ENCODE data around the gene HMGXB3.

The HMGXB3 gene, protein sequence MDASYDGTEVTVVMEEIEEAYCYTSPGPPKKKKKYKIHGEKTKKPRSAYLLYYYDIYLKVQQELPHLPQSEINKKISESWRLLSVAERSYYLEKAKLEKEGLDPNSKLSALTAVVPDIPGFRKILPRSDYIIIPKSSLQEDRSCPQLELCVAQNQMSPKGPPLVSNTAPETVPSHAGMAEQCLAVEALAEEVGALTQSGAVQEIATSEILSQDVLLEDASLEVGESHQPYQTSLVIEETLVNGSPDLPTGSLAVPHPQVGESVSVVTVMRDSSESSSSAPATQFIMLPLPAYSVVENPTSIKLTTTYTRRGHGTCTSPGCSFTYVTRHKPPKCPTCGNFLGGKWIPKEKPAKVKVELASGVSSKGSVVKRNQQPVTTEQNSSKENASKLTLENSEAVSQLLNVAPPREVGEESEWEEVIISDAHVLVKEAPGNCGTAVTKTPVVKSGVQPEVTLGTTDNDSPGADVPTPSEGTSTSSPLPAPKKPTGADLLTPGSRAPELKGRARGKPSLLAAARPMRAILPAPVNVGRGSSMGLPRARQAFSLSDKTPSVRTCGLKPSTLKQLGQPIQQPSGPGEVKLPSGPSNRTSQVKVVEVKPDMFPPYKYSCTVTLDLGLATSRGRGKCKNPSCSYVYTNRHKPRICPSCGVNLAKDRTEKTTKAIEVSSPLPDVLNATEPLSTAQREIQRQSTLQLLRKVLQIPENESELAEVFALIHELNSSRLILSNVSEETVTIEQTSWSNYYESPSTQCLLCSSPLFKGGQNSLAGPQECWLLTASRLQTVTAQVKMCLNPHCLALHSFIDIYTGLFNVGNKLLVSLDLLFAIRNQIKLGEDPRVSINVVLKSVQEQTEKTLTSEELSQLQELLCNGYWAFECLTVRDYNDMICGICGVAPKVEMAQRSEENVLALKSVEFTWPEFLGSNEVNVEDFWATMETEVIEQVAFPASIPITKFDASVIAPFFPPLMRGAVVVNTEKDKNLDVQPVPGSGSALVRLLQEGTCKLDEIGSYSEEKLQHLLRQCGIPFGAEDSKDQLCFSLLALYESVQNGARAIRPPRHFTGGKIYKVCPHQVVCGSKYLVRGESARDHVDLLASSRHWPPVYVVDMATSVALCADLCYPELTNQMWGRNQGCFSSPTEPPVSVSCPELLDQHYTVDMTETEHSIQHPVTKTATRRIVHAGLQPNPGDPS (N-terminal part only)

DNA sequence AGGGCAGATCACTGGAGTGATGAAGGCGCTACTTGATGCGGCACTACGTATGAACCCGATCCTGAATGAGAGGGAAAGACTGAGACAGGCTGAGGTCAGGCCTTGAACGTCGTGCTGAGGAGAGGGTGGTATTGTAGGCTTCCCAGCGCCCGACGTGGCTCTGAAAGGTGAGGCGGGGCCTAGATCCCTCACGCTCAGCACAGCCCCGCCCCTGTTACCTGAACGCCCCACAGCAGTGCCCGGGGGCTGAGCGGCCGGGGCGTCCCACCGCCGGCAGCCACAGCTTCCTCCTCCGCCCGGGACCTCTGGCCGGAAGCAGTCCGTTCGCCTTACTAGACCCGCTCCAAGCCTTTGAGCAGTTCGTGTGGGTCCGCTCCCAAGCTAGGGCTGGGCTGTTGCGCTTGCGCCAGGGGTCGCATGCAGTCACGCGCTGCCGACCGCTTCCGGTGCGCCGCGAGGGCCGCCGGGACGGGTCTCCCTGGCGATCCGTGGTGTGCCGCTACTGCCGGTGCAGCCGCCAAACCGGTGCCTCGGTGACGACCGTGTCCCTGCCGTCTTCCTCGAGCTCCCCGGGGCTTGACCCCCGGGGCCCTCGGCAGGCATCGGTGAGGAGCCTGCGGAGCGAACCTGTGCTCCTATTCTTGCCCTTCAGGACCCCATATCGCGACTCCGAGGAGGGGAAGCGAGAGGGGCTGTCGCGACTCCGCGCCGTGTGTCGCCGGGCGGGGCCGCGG, at the start of gene HMGXB3, which contains the start of gene TIGD6:
Gene HMGXB3 (plus strand): TSS at position 484 of the 734 bp plus-strand sequence. CDS start 4,114 bp downstream, outside the sequence.
Gene TIGD6 (minus strand): TSS at position 399 of the 734 bp plus-strand sequence. CDS start 4,306 bp downstream, outside the sequence.
- peak; percentile 95 for DNase-seq

DNA sequence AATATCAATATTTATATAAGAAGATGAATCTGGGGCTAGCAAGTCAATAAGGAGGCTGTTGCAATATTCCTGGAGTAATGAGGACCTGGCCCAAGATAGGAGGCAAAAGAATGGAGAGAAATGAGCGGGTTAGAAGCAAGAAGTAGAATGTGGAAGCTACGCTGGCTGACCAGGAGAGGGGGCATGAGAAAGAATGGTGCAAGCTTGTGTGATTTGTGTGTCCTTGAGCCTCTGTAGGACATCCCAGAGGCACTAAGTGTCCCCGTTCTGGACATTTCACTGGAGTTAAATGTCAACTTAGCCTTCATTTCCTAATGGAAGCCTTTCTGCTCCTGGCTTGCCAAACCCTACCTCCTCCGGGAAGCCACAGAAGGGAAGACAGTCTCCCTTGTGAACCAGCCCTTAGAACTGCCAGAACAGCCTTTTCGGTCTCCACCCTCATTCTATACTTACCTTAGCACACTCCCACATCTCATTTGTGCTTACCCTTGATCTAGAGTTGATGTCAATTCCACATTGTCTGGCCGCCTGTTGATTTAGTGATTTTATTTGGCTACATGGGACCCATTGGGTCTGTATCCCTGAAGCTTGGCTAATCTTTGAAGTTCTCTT, 49.3 kb upstream of the HMGXB3 start:
- DNase-seq: no peak

DNA sequence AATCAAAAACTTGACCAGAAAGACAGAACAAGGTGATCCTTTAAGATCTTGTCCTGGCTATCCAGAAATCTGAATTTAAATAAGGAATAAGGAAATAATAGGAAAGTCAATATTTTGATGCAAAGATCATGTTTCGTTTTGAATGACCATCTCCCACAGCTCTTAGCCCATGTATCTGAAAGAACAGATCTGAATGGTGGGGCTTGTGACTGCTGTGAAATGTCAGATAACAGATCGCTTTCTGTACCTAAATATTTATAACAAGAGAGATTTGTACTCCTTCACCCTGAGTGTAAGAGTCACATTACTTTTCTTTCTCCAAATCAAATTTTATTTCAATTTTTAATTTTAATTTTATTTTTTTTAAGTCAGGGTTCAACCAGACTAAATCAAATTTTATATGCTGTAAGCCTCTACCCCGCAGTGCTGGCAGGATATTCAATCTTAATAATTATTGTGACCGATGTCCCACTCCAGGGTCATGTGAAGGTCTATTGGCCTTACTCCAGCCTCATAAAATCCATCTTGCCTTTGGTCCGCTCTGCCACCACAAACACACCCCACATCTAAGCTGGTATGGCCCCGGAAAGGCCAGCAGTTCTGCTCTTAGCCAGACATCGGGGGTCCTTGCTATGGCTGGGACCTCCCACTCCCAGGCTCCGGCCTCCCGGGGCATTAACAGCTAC, 47.0 kb upstream of the HMGXB3 start:
- DNase-seq: no peak

DNA sequence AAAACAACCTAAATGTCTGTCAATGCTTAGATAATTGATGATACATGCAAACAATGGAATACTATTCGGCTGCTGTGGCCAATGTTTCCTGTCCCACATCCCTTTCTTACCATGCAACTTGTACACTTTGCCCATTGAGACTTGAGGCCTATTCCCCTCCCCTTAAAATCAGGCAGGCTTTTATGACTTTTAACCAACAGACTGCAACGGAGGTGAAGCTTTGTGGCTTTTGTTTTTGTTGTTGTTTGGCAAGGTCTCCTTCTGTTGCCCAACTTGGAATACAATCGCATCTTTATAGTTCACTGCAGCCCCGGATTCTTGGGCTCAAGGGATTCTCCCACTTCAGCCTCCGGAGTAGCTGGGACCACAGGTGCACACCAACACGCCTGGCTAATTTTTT, 45.7 kb upstream of the HMGXB3 start:
- DNase-seq: no peak

DNA sequence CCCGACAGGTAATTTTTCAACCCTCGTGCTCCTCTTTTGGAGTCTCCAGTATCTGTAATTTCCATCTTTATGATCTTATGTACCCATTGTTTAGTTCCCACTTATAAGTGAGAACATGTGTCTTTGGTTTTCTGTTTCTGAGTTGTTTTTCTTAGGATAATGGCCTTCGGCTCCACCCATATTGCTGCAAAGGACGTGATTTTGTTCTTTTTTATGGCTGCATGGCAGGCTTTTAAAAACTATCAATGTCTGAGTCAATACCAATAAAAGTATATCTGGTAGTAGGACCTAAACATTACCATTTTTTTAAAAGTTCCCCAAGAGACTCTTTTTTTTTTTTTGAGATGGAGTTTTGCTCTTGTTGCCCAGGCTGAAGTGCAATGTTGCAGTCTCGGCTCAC, 43.9 kb upstream of the HMGXB3 start:
- DNase-seq: no peak

DNA sequence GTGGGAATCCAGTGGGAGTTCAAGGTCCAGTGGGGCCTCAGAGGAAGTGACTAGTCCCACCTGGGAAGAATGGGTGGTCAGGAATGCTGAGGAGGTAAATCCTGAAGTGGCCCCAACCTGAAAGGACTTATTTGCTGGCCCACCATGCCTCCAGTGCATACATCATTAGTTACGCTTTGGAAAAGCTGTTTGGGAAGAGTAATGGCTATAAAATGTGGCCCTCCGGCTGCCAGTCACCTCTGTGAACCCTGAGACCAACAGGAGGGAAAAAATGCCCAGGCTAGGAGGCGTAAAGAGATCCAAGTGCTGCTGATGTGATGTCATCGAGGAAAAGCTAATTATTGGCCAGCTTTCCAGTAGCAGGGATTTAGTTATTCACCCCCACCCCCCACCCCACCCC, 42.7 kb upstream of the HMGXB3 start:
- no peak for DNase-seq

DNA sequence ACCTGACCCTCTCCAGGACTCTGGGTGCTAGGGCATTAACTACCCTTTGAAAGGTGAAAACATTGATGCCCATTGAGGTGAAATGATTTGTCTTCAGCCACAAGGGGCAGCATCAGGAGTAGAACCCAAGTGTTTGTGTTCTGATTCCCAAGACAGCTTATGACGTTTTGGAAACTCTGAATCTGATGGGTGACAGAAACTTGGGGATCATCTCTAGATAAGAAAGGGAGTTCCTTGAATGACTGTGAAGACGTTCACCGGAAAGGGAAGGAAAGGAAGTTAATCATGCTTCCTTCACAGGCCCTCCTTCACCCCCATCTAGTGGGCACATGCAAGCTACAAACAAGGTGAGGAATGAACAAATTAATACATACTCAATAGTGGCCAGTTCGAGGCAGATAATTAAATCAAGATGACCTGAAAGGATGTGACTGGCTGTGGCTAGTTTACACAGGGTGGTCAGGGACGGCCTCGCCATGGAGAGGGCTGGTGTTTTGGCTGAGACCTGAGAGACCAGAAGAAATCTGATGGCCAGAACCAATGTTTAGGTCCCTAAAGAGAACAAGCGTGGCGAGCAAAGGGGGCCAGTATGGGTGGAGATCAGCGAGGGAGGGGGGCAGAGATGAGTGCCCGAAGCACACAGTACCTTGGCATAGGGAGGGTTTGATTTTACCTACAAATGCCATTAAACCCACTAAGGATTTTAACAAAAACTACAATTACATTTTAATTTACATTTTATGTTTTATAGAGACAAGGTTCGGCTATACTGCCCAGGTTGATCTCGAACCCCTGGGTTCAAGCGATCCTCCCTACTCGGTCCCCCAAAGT, 40.9 kb upstream of the HMGXB3 start:
- no peak for DNase-seq

DNA sequence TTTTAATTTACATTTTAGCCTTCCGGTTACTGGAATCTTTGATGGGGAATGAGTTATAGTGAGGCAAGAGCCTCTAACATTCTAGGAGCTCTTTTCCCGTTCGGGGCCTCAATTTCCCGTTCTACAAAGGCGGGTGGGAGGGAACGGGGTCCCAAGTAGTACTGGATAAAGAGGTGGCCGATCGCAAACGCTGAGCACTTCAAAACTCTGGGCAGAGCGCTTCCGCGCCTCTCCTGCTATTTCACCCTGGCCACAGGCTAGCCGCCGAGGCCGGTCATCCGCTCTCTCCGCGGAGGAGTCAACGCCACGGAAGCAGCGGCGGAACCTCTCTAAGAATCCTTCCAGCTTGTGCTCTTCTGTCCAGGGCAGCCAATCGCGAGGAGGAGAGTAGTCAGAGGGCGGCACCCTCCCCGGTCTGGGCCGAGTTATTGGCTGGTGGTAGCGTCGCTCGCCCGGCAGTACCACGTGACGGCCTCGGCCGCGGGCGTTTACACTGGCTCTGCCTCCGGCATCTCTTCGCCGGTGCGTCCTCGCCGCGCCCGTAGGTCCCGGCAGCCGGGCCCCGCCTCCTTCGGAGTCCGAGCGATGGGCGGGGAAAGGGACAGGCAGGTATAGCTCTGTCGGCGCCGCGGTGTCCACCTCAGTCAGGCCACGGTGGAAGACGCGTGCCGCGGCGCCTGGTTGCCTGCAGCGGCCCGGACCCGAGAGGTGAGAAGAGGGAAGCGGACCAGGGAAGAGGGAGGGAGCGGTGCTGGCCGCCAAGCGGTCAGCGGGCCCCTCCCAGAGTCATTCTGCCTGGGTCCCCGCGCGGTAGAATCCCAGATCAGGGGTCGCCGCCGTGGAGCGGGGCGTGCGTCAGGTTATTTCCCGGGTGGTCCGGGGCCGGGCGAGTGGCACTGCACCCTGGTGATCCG, 40.0 kb upstream of the HMGXB3 start, which contains the start of gene SLC26A2:
Gene SLC26A2 (plus strand): TSS at position 487 of the 914 bp plus-strand sequence. CDS start 16,895 bp downstream, outside the sequence.
- peak; percentile 97 for DNase-seq

DNA sequence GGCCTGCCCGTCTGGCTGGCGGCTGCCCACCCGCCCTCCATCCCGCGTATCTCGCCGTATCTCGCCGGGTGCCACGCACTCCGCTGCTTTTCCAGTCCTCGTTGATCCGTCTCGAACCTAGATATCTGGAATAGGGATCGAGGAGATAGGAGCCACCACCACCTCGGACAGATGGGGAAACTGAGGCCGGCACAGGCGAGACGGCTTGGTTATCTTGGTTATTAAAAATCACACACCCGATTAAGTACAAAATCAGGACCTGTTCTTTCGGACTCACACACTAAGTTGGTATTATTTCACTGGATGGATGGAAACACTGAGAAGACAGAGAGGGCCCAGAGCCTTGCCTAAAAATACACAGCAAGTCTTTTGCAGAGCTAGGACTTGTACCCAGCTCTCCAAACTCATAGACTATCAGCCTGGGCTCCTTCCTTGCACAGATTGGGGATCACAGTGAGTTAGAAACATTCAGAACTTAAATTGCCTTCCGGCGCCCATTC, 39.3 kb upstream of the HMGXB3 start:
- no peak for DNase-seq

DNA sequence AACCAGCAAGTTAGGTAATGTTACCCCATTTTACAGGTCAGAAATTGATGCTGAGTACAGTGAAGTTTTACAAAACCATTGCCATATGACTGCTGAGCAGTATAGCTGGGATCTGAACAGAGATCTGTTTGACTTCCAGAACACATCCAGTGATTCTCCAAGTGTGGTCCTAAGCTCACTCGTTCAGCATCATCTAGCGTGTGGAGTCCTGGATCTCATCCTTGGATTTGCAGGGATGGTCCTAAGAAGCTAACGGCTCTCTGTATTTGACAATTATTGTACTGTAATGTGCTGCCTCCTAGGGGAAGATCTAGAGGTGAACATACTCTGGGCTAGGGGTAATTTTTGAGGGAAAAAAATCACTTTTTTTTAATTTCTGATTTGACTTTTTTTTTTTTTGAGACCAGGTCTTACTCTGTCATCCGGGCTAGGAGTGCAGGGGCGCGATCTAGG, 38.6 kb upstream of the HMGXB3 start:
- DNase-seq: no peak

DNA sequence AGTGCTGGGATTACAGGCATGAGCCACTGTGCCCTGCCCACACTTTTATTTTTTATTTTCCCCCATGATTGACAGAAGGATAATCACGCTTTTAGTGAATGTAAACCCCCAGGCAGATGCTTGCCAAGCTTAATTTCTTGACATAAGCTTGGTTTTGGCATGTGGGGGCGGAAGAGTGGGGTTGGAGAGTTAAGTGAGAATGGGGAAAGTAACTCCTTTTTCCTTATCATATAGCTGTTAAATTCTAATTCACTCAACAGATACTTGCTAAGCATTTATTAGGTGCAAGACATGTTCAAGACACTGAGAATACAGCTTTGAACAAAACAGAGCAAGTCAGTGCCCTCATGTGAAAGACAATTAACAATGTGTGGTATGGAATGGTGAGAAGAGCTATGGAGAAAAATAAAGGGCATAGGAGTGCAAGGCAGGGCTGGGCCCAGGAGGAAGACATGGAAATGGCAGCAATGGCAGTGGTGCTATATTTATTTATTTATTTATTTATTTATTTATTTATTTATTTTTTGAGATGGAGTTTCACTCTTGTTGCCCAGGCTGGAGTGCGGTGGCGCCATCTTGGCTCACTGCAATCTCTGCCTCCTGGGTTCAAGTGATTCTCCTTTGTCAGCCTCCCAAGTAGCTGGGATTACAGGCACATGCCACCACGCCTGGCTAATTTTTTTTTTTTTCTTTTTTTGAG, 37.8 kb upstream of the HMGXB3 start:
- no peak for DNase-seq

DNA sequence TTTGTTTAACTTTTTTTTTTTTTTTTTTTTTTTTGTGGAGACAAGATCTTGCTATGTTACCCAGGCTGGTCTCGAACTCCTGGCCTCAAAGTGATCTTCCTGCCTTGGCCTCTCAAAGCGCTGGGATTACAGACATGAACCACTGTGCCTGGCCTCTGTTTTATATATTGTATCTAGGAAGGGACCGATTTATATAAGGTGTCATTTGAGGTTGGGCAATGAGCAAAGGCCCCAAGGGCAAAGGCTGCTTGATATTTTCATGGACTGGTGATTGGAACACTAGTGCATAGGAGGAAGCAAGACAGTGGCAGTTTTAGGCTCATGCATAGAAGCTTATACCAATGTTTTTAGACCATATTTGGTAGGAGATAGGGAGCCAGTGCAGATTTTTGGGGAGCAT, 36.8 kb upstream of the HMGXB3 start:
- DNase-seq: no peak

DNA sequence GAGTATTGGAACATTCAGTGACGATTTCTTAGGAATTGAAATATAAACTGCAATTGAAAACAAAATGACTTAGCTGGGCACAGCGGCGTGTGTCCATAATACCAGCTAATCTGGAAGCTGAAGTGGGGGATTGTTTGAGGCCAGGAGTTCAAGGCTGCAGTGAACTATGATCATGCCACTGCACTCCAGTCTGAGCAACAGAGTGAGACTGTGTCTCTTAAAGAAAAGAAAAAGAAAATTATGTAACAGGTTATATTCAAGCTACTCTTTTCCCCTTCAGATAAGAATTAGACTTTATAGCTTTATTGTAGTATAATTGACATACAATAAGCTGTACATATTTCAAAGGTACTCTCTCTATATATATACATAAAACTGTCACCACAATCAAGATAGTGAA, 33.6 kb upstream of the HMGXB3 start:
- no peak for DNase-seq

DNA sequence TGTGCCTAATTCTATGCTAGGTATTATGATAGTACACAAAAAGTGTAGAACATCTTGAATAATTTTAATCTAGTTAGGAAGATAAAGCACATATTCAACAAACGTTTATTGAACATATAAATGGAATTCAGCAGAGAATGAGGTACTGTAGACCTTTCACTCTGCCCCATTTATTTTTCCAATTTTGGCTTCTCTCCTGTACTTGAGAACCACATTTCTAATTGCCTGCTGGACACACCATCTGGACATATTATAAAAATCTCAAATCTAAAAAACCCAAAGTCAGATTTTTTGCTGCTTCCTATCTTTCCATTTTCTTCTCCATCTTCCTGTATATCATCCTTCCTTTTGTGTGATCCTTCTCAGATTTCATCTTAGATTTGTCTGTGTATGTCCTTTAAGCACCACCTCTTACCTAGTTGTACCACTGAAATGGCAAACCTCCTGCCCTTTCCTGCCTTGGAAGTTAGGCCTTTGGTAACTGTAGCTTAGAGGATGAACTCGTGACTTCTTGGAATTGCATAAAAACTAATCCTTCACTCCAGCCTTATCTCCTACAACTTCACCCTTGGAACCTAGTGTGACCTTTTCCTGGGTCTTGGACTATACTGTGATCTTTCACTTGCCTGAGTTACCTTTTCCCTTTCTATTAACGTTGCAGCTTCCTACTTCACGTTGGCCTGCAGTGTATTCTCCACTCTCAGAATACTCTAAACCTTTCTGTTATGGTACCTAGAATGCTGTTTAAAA, 31.2 kb upstream of the HMGXB3 start:
- DNase-seq: no peak

DNA sequence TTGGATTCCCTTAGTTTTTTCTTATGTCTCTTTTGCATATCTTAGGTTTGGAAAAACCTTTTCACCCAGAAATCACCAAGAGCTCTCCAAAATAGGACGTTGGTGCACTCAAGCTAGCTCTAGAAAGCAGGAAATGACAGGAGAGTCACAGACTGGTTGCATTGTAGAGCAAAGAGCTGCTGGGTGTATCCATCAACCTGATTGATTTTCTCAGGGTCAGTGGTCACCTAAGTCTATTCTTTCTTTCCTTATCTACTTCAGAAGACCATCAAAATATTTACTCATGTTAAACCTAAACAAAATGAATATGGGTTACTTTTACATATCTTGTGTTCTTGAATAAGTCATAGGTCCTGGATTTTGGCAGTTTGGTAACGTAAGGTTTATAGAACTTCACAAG, 25.1 kb upstream of the HMGXB3 start:
- DNase-seq: no peak

DNA sequence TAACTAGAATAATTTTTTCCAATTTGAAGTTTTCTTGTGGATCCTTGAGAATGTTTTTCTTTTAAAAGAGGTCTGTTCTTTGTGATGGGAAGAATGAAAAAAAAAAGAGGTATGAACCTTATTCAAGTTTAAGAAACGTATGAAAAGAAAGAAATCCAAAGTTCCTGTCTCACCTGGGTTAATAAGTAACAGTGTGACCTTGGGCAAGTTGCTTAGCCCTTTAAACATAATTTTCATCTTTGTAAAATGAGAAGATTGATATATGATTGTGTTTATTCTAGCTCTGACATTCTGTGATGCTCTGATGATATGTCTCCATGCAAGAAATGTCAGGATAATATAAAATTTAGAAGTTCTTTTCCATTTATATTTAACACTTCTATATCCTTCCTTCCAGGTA, 20.6 kb upstream of the HMGXB3 start:
- no peak for DNase-seq

DNA sequence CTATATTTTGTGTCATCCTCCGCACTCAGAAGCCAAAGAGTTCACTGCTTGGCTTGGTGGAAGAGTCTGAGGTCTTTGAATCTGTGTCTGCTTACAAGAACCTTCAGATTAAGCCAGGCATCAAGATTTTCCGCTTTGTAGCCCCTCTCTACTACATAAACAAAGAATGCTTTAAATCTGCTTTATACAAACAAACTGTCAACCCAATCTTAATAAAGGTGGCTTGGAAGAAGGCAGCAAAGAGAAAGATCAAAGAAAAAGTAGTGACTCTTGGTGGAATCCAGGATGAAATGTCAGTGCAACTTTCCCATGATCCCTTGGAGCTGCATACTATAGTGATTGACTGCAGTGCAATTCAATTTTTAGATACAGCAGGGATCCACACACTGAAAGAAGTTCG, 19.3 kb upstream of the HMGXB3 start:
- DNase-seq: no peak
